RWPE2 (cell line): Measurements from ENCODE around the gene CEP72.

Experiments
- ATAC-seq: fragments of 200-7000 bp; cut with Tn5 transposase; 3 replicates; pipeline ENCODE4 v1.9.1; 2021; ENCODE audit warnings: low read depth
- DNase-seq: peaks from one replicate; pipeline ENCODE4 v3.0.0-alpha.2; 2020; ENCODE audit warnings: low spot score
- H3K27ac ChIP-seq: fragments of 450-650 bp; 2 replicates; pipeline ENCODE4 v1.5.1; 2017; ENCODE audit warnings: mild to moderate bottlenecking; ENCODE audit not compliant: poor library complexity, severe bottlenecking
- H3K27me3 ChIP-seq: fragments of 250-450 bp; sonication (Bioruptor Pico); 2 replicates; pipeline ENCODE4 v1.5.1; 2021; ENCODE audit warnings: mild to moderate bottlenecking, moderate library complexity; ENCODE audit not compliant: insufficient read depth, poor library complexity, severe bottlenecking
- H3K36me3 ChIP-seq: fragments of 250-450 bp; sonication (Bioruptor Pico); 2 replicates; pipeline ENCODE4 v1.5.1; 2020; ENCODE audit warnings: low read depth, mild to moderate bottlenecking, moderate library complexity
- H3K4me1 ChIP-seq: fragments of 250-450 bp; sonication (Bioruptor Pico); 2 replicates; pipeline ENCODE4 v1.5.1; 2021; ENCODE audit warnings: mild to moderate bottlenecking, moderate library complexity; ENCODE audit not compliant: insufficient read depth, poor library complexity, severe bottlenecking
- H3K4me3 ChIP-seq: fragments of 250-450 bp; sonication (Bioruptor Pico); 2 replicates; pipeline ENCODE4 v1.5.1; 2021; ENCODE audit warnings: mild to moderate bottlenecking, moderate library complexity; ENCODE audit not compliant: severe bottlenecking
- H3K9me3 ChIP-seq: fragments of 250-450 bp; sonication (Bioruptor Pico); 2 replicates; pipeline ENCODE4 v1.5.1; 2021; ENCODE audit warnings: mild to moderate bottlenecking, moderate library complexity; ENCODE audit not compliant: severe bottlenecking
- CTCF ChIP-seq: fragments of 450-650 bp; IDR thresholded peaks from one replicate; pipeline ENCODE4 v1.5.1; 2017; ENCODE audit warnings: mild to moderate bottlenecking, moderate library complexity; ENCODE audit not compliant: poor library complexity, severe bottlenecking

Gene CEP72

GRCh38 chr5:619444-619843 is 7.3 kb downstream of the CEP72 start:
- DNase-seq (peak; percentile 61), ATAC-seq (no peak)
- no peak for TF ChIP-seq CTCF
- Histone ChIP-seq H3K36me3 (peaks cover 82% of the 10 kb centered on the region), H3K27ac (no peak overlapping the region), H3K27me3 (no peaks in the 10 kb centered on the region), H3K4me1 (no peaks in the 10 kb centered on the region), H3K4me3 (no peak overlapping the region), H3K9me3 (peaks cover 9% of the 10 kb centered on the region)

DNA sequence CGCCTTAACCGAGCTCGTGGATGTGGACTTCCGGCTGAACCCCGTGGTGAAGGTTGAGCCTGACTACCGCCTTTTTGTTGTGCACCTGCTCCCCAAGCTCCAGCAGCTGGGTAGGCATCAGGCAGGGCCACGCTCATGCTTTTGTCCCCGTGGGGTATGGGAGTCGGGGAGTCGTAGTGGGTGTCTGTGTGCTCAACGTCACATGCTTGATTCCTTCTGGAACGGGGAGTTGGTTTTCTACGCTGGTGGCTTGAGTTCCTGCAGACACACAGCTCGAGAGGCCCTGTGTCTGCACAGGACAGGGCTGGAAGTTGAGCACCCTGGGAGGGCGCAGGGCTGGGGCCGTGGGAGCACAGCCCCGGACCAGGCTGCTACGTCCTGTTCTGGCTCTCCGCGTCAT is 8.0 kb downstream of the CEP72 start:
- Histone ChIP-seq H3K9me3 (peaks cover 8% of the 10 kb centered on the region), H3K36me3 (peaks cover 82% of the 10 kb centered on the region), H3K27ac (no peak overlapping the region), H3K27me3 (no peaks in the 10 kb centered on the region), H3K4me3 (no peak overlapping the region), H3K4me1 (no peaks in the 10 kb centered on the region)
- no peak for DNase-seq
- no peak for ATAC-seq
- TF ChIP-seq CTCF, result no peak

- Histone ChIP-seq H3K9me3 (peaks cover 3% of the 10 kb centered on the region), H3K36me3 (peaks cover 82% of the 10 kb centered on the region), H3K27ac (no peak overlapping the region), H3K4me1 (no peaks in the 10 kb centered on the region), H3K27me3 (no peaks in the 10 kb centered on the region), H3K4me3 (no peak overlapping the region)
- TF ChIP-seq CTCF, result no peak
- DNase-seq, result peak; percentile 34
- ATAC-seq, result no peak
Observed at GRCh38 chr5:620586-621180, 8.5 kb downstream of the CEP72 start.

DNA sequence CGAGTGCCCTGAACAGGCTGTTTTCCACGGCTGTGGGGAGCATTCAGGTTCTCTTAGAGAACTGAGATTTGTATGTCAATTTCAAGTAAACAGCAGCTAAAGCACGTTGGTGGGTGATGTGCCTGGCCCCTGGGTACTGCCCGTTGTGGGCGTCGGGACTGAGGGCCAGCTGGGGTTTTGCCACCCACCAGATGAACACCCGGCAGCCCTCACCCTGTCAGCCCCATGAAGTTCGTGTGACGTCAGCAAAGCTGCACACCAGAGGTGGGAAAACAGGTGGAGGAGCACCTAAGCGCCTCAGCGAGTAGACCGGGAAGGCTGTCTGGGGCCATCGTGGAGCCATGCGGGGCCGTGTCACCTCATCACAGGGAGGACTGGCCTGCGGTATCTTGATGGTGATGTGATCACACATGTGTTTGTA is 9.2 kb downstream of the CEP72 start:
- H3K9me3 ChIP-seq, result no peaks in the 10 kb centered on the region
- H3K4me3 ChIP-seq, result no peak overlapping the region
- no peaks in the 10 kb centered on the region for H3K27me3 ChIP-seq
- TF ChIP-seq CTCF, result no peak
- no peaks in the 10 kb centered on the region for H3K4me1 ChIP-seq
- peaks cover 81% of the 10 kb centered on the region for H3K36me3 ChIP-seq
- ATAC-seq (no peak), DNase-seq (no peak)
- no peak overlapping the region for H3K27ac ChIP-seq

DNA sequence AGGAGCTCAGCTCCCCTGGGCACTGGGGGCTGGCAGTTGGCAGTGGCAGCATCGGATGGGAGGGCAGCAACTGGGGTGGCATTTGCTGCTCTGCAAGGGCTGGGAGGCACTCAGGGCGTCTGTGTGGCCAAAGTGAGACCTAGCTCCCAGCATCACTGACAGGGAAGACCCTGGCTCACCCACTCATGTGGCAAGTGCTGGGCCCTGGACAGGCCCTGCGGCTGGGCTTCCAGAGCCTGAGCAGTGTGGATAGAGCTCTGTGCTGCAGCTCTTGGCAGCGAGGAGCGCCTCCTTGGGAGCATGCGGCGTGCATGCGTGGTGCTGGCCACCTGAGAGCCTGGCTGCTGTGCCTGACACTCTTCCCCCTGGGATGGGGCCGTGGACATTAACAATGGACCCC is 10.2 kb downstream of the CEP72 start:
- no peak for TF ChIP-seq CTCF
- DNase-seq (peak; percentile 50), ATAC-seq (no peak)
- H3K4me1 ChIP-seq, result no peaks in the 10 kb centered on the region
- H3K9me3 ChIP-seq, result no peaks in the 10 kb centered on the region
- no peak overlapping the region for H3K27ac ChIP-seq
- H3K36me3 ChIP-seq, result peaks cover 83% of the 10 kb centered on the region
- no peaks in the 10 kb centered on the region for H3K27me3 ChIP-seq
- no peak overlapping the region for H3K4me3 ChIP-seq
